H54 (cell line): ENCODE data around the gene PRRT1.

Experiments used
- DNase-seq: peaks from one replicate; pipeline ENCODE4 v3.0.0; 2011; ENCODE audit warnings: low spot score, mixed read lengths; ENCODE audit not compliant: insufficient read length
- FAIRE-seq: peaks from 3 replicates; lab custom pipeline; 2011; peaks lifted over from hg19 to GRCh38; lab: Jason Lieb, UNC
- POLR2A ChIP-seq: IDR thresholded peaks from 2 replicates; pipeline ENCODE4 v1.6.1; 2011; ENCODE audit warnings: low read depth, mild to moderate bottlenecking, low read length

PRRT1 gene

GRCh38 chr6:32175322-32175710 is 23.6 kb upstream of the PRRT1 start:
- FAIRE-seq: no peak
- DNase-seq: no peak
- TF ChIP-seq POLR2A: no peak

DNA sequence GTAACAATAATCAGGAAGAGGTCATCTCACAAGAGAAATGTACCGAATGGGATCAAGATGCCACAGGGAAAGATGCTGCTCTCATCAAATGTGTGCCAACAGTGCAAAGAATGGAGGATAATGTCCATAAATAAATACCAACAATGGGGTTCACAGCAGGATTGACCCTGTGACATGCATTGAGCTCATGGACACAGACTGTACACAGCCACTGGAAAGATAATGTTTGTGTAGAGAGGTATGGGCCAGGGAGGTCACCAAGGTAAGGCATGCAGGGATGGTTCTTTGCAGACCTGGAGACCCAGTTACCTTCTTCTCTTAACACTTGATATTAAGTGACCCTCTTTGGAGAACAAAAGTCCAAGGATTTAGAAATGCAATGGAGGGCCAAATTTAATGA is 22.7 kb upstream of the PRRT1 start:
- FAIRE-seq (no peak), DNase-seq (no peak)
- TF ChIP-seq POLR2A: no peak

DNA sequence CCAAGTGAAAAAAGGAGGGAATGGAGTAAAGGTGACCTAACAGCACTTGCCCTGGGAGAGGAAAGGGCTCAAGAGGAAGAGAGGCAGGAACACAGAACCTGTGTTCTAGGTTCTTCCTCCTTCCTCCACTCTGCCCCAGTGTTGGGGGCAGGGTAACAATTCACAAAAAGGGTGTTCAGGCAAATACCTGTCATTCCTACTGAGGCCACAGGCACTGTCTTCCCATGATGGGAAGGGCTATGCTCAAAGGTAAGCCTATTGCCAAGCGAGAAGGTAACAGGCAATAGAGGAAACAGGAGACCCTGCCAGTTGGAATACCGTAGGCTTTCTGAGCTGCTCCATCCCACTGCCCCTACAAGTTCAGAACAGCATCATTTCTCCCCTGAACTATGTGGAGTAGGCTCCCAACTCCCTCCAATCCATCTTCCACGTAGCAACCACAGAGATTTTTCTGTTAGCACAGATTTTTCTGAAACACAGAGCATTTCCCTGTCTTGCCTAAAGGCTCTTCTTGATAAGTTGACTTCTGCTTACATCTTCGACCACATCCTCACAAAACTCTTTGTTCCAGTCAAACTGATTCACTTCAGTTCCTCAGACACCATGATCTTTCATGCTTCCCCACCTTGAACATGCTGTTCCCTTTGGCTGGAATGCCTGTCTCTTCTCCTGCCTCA is 21.4 kb upstream of the PRRT1 start:
- no peak for TF ChIP-seq POLR2A
- DNase-seq (no peak), FAIRE-seq (no peak)

- TF ChIP-seq POLR2A: no peak
- no peak for DNase-seq
- FAIRE-seq: no peak
These were observed 19.5 kb upstream of the PRRT1 start for GRCh38 chr6:32171234-32171633.

DNA sequence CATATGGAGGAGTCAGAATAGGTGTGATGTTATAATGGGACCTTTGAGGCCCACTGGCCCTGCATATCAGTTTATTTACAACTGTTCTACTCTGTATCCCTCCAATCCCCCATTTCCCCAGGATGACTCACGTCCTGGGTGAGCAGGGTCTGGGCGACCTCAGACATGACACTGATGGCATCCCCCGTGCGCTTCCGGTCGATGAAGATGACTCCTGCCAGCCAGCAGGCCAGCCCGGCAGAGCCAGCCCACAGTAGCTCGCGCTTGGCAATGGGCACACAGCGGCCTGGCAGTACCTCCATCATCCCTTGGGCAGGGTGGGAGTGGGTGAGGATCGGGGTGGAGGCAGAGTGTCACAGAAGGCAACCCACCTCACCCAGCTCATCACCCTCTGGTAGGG is 18.6 kb upstream of the PRRT1 start:
- DNase-seq (no peak), FAIRE-seq (no peak)
- TF ChIP-seq POLR2A: no peak

- no peak for FAIRE-seq
- no peak for TF ChIP-seq POLR2A
- no peak for DNase-seq
These were observed 17.3 kb upstream of the PRRT1 start for GRCh38 chr6:32168807-32169591.

DNA sequence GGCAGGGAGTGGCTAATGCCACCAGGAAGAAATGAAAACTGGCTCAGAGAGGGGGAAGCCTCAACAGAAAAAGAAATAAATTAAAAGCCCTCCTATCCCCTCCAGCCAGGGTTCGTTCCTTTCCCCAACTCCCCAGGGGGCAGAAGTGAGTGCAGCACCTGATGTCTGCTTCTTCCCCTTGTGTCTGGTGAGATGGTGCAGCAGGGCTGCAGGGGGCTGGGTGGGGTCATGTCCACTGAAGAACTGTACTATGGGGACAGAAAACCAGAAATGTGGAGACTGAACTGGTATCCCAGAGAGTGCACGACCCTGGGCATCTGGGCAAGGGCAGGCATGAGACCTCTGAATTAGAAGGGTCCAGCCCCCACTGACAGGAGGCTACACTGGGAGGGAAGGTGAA is 16.6 kb upstream of the PRRT1 start:
- FAIRE-seq (no peak), DNase-seq (no peak)
- no peak for TF ChIP-seq POLR2A

DNA sequence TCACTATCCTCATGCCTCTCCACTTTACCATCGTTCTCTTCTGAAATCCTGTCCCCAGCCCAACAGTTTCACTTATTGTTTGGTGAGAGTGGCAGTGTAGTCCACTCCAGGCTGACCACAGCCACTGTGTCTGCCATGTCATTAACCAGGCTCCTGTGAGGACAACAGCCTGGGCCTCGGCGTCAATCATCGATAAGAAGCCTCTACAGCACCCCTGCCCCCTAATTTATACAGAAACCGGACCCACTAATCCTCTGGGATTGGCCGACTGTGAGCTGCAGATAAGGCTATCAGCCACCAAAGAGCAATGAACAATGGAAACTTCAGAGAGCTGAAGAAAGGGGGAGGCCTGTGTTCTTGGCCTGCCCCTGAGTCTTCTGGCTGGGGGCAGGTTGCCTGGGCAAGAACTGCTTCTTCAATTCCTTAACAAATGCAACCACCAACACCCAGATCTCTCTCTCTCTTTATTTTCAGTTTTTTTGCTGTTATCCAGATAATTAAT is 16.1 kb upstream of the PRRT1 start:
- DNase-seq: no peak
- no peak for FAIRE-seq
- no peak for TF ChIP-seq POLR2A

DNA sequence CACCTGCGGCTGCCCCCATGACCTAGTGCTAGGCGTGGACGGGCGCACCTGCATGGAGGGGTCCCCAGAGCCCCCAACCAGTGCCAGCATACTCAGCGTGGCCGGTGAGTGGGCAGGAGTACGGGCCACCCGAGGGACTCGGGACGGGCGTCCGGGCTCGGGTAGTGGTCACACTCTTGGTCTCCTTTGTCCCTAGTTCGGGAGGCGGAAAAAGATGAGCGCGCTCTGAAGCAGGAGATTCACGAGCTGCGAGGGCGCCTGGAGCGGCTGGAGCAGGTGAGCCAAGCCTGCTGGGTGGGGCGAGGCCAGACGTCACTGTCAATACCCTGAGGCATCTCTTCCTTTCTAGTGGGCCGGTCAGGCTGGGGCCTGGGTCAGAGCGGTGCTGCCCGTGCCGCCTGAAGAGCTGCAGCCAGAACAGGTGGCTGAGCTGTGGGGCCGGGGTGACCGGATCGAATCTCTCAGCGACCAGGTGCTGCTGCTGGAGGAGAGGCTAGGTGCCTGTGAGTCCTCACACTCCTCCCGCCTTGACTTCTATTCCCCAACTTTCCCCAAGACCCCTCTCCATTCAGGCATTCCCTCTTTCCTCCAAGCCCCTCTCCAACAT is 15.5 kb upstream of the PRRT1 start:
- TF ChIP-seq POLR2A: no peak
- no peak for FAIRE-seq
- no peak for DNase-seq

GRCh38 chr6:32166411-32167061 is 14.8 kb upstream of the PRRT1 start:
- DNase-seq (no peak), FAIRE-seq (no peak)
- TF ChIP-seq POLR2A: no peak

- FAIRE-seq: no peak
- DNase-seq: no peak
- no peak for TF ChIP-seq POLR2A
These were observed 12.6 kb upstream of the PRRT1 start, which contains the start of gene EGFL8 for GRCh38 chr6:32164295-32164694. TSS of gene EGFL8 (plus strand) at chr6:32164595. CDS start at chr6:32166166, 1,571 bp downstream.

GRCh38 chr6:32163559-32164258 is 12.0 kb upstream of the PRRT1 start:
- DNase-seq (no peak), FAIRE-seq (no peak)
- no peak for TF ChIP-seq POLR2A

DNA sequence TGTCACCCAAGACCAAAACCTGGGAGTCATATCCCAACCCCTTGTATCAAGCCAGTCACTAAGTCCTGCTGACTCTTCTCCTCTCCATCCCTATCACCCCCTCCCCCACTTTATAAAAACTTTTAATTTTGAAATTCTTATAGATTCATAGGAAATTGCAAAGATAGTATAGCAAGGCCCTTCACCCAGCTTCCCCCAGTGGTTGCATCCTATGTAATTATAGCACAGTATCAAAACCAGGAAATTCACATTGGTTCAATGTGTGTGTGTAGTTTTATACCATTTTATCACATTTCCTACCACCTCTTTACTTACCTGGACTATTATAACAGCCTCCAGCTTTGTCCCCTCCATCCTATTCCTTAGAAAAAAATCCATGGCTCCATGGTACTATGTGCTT is 6.3 kb upstream of the PRRT1 start:
- no peak for FAIRE-seq

DNA sequence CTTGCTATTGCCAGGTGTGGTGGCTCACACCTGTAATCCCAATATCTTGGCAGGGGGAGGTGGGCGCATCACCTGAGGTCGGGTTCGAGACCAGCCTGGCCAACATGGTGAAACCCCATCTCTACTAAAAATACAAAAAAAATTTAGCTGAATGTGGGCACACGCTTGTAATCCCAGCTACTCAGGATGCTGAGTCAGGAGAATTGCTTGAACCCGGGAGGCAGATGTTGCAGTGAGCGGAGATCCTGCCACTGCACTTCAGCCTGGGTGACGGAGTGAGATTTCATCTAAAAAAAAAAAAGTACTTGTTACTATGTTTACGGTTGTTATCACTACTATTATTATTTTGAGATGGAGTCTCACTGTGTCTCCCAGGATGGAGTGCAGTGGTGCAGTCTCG is 5.2 kb upstream of the PRRT1 start:
- TF ChIP-seq POLR2A: no peak
- DNase-seq (no peak), FAIRE-seq (no peak)

More for the DNA sequence above, 6.3 kb upstream of the PRRT1 start:
- no peak for TF ChIP-seq POLR2A
- DNase-seq: no peak
